Activated T-cell treated with anti-CD3 and anti-CD28 coated beads, Interleukin-2, amount 50 U/mL, for 1 hour (primary cell): ENCODE measurements around the gene CAMK2D.

Experiments
- DNase-seq: peaks from one replicate; pipeline ENCODE4 v3.0.0-alpha.2; 2020

The CAMK2D gene

GRCh38 chr4:113636438-113636818 is 125.1 kb downstream of the CAMK2D start:
- DNase-seq: no peak

- no peak for DNase-seq
These were observed 125.7 kb downstream of the CAMK2D start for GRCh38 chr4:113635739-113636437.

DNA sequence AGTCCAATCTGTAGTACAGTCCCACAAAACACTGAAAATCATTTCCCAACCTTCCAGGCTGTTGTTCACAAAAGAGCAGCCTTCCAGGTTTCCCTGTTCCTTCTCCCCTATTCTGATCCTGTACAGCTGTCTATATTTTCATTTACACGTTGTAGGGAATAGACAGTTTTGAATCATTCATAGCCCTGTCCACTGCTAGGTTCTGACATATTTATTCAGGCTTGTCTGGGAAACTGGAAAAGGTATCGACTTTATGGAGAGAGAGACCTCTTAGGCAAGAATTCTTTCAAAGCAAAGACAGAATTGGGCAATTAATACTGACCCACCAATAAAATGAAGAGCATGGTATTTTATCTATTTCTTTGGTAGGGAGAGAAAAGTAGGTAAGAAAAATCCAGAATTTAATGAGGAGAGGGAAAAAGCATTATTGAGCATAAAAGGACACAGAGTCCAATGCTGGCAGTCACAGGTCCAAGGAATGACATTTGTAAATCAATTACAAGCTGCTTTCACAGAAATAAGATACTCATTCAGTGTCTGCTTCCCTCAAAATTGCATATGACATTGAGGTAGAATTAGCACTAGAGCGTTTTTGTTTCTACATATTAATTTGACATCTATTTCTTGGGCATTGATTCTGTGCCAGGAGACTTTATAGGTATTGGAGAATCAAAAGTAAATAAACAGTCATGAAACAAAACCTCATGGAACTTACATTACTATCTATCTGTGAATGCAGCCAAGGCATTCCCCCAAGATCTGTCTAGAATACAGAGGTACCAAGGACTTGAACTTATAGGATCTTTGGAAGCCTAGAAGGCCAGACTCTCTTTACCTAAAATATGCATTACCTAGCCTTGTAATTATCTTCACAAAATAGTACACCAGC is 127.2 kb downstream of the CAMK2D start:
- DNase-seq: no peak

DNA sequence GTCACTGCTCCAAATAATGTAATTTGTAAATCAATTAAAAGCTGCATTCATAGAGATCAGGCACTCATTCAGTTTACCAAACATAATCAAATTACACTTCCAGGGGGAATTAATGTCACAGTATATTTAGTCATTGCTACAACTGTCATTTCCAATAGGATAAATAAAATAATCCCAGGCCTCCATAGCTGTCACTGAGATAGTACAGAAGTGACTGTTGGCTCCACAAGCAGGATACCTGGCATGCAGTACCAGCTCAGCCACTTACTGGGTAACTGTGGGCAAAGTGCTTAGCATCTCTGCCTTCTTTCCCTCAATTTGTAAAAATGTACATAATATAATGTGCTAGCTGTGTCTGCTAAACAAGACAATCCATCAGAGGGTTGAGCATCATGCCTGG is 128.1 kb downstream of the CAMK2D start:
- no peak for DNase-seq

- no peak for DNase-seq
These were observed 132.8 kb downstream of the CAMK2D start for GRCh38 chr4:113628711-113629110.

DNA sequence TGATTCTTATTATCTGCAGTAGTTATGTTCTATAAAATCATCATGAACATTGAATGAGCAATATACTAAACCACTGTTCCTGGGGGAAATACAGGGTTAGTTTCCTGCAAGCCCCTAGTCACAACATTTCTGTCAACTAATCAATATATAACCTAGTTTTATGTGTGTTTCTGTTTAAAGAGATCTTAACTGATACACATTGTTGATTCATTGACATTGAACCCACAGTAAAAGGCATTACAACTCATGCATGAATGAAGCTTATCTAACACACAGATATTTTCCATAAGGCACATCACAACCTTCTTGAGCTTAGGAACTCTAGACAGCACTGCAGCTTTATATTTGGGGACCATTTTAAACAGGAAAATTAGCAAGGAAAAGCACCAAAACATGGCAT is 134.2 kb downstream of the CAMK2D start:
- DNase-seq: no peak

- no peak for DNase-seq
These were observed 135.6 kb downstream of the CAMK2D start for GRCh38 chr4:113625902-113626301.

DNA sequence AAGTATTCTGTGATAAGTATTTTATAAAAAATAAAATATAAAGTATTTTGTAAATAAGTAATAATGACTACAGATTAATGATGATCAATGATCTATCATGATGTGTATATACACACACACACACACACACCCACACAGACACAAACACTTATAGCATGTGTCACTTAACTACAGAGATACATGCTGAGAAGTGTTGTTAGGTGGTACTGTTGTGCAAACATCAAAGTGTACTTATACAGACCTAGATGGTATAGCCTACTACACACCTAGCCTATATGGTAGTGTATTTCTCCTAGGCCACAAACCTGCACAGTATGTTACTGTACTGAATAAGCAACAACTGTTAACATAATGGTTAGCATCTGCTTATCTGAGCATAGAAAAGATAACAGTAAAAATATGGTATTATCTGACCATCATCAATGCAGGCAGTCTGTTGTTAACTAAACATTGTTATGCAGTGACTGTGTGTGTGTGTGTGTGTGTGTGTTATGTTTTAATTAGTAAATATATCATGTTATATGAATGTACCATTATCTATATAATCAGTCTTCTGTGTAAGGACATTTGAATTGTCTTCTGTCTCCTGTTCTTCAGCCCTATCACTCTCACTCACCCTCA is 138.2 kb downstream of the CAMK2D start:
- DNase-seq: no peak

- no peak for DNase-seq
These were observed 139.9 kb downstream of the CAMK2D start for GRCh38 chr4:113621633-113622032.

DNA sequence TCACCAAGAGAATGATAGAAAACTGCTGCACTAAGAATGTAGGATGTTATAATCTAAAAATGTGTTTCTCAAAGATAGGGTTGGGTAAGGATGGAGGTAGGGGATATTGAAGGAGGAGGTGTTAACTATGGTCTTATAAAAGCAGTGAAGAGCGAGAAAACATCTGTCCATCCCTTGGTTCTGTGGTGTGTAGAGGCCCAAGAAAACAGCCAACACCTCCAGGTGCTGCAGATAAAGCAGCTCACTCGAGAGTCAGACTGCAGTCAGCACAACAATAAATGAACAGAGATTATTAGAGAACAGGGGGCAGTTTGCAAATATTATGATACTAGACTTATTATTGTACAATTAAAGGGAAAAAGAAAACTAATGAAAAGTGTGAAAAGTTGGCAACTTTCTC is 141.5 kb downstream of the CAMK2D start:
- no peak for DNase-seq

DNA sequence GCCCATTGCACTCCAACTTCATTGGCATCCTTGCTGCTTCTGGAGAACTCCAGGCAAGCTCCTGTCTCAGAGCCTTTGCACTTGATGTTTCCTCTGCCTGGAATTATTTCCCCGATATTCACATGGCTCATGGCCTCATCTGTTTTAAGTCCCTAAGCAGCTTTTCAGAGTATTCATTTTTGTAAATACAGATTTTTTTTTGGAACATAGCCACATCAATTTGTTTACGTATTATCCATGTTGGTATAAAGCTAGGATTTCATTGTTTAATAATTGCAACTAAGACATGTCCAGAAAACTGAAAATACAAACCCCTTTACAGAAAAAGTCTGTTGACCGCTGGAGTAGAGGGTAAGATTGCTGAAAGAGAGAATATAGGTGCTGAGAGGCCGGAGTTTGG is 142.0 kb downstream of the CAMK2D start:
- DNase-seq: no peak

- DNase-seq: no peak
These were observed 143.3 kb downstream of the CAMK2D start for GRCh38 chr4:113618205-113618604.

DNA sequence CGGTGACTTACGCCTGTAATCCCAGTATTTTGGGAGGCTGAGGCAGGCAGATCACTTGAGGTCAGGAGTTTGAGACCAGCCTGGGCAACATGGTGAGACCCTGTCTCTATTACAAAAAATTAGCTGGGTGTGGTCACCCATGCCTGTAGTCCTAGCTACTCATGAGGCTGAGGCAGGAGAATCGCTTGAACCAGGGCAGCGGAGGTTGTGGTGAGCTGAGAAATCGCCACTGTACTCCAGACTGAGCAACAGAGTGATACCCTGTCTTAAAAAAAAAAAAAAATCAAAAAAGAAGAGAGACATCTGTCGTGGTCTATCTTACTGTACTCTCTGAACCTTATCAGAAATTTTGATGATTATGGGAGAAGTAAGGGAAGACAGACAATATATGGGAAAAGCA is 144.3 kb downstream of the CAMK2D start:
- DNase-seq: no peak

- no peak for DNase-seq
These were observed 145.1 kb downstream of the CAMK2D start for GRCh38 chr4:113616443-113616842.

DNA sequence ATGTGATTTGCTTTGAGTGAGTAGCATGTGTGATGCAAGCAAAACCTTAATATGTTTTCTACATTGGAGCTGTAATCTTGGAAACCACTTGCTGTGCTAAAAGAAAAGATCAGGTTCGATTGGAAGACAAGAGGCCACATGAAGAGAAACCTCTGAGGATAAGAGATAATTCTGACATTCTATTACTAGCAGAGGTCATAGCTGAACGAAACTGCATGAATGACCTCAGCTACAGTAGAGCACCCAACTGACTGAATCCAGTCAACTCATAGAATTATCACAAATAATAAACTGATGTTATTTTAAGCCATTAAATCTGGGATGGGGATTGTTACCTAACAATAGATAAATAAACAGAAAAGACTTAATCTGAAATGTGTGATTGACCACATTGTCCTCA is 147.1 kb downstream of the CAMK2D start:
- no peak for DNase-seq

- DNase-seq: no peak
These were observed 148.0 kb downstream of the CAMK2D start for GRCh38 chr4:113613503-113613902.

- no peak for DNase-seq
These were observed 151.0 kb downstream of the CAMK2D start for GRCh38 chr4:113610537-113610936.

- DNase-seq: no peak
These were observed 153.5 kb downstream of the CAMK2D start for GRCh38 chr4:113607998-113608397.

DNA sequence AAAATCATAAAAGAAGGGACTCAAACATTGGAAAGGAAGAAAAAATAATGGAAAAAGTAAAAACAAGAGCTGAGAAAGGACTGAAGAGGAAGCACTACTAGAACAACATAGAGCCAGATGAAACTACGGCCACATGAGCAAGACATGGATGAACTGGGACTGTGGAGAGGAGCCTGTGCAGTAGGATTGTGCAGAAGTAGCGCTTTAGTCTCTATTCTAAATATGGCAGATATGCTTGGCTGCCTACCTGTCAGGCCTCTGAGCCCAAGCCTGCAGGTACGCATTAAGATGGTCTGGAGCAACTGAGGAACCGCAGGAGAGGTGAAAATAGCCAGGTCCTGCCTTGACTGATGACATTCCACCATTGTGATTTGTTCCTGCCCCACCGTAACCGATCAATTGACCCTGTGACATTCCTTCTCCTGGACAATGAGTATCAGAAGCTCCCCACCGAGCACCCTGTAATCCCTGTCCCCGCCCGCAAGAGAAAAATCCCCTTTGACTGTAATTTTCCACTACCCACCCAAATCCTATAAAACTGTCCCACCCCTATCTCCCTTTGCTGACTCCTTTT is 154.3 kb downstream of the CAMK2D start:
- DNase-seq: no peak

DNA sequence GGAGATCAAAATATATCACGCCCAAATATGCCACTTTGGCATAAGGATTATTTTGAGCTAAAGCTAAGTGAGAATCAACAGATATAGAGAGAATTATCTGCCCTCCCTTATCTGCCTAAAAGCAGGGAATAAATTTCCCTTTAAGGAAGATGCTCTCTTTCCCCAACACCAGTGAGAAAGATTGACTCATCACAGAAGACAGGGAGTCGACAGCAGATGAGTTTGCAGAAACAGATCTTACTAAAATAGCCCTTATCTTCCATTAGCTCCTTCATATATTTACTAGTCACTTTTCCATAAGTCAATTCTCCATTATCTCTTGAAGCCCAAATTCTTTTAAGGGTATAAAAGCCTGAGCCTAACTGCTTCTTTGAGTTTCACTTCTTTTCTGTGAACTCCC is 156.6 kb downstream of the CAMK2D start:
- DNase-seq: no peak

GRCh38 chr4:113603911-113604310 is 157.6 kb downstream of the CAMK2D start:
- DNase-seq: no peak

DNA sequence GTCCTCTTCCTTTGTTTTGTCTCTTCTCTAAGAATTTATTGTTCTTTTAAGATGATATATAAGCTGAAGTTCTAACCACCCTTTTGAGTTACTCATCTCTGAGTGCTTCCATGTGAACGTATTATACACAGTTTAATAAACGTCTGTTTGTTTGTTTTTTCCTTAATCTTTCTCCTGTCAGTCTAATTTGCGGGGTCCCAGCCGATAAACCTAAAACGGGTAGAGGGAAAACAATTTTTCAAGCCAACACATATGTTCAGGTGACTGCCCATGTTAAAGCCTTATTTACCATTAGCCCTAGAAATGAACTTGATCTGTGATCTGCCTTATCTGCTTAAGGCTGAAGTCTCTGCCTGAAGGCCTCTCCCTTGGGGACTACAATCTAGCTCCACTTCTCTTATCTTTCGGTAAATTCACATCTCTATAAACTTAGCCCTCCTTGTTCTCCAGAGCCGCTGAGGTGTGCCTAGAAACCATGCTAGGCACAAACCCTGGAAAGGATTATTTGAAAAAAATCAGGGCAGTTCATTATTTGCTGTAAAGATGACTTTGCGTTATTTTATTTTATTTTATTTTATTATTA is 158.8 kb downstream of the CAMK2D start:
- DNase-seq: no peak

DNA sequence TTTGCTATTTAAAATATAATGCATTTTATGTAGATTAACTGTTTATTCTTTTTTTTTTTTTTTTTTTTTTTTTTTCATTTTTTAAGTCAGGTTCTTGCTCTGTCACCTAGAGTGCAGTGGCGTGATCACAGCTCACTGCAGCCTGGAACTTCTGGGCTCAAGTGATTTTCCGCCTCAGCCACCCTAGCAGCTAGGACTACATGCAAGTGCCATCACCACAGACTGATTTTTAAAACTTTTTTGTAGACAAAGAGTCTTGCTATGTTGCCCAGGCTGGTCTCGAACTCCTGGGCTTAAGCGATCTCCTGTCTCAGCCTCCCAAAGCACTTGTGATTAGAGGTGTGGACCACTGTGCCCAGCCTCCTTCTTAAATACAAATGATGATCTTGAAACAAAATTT is 159.9 kb downstream of the CAMK2D start:
- DNase-seq: no peak
